H9 (cell line): ENCODE results near the gene ERVFRD-1. TPM values are rescaled to one million over a fixed set of nuclear protein-coding genes. Genes with fewer than 3 reads are reported as not detected.

Experiments
- DNase-seq: peaks from one replicate; pipeline ENCODE4 v3.0.0-alpha.2; 2017
- H2AFZ ChIP-seq: one replicate; pipeline ENCODE4 v1.6.1; 2013; ENCODE audit warnings: mild to moderate bottlenecking, low read length, control low read depth, moderate library complexity
- H2AK5ac ChIP-seq: 2 replicates; pipeline ENCODE4 v1.6.1; 2013; ENCODE audit warnings: low read length, control low read depth, mixed read lengths; ENCODE audit not compliant: insufficient read length
- H2BK120ac ChIP-seq: one replicate; pipeline ENCODE4 v1.6.1; 2013; ENCODE audit warnings: low read depth, mild to moderate bottlenecking, low read length, control low read depth, inconsistent platforms; ENCODE audit not compliant: poor library complexity, severe bottlenecking
- H2BK12ac ChIP-seq: 2 replicates; pipeline ENCODE4 v1.6.1; 2013; ENCODE audit warnings: low read length, control low read depth, mixed read lengths, low read depth; ENCODE audit not compliant: insufficient read length
- H2BK15ac ChIP-seq: 2 replicates; pipeline ENCODE4 v1.6.1; 2013; ENCODE audit warnings: low read depth, low read length, control low read depth
- H2BK20ac ChIP-seq: one replicate; pipeline ENCODE4 v1.6.1; 2013; ENCODE audit warnings: low read depth, mild to moderate bottlenecking, low read length, control low read depth, inconsistent platforms; ENCODE audit not compliant: poor library complexity, severe bottlenecking
- H2BK5ac ChIP-seq: 2 replicates; pipeline ENCODE4 v1.6.1; 2013; ENCODE audit warnings: low read length, control low read depth, mixed read lengths; ENCODE audit not compliant: insufficient read length
- H3K14ac ChIP-seq: 2 replicates; pipeline ENCODE4 v1.6.1; 2013; ENCODE audit warnings: low read length, control low read depth; ENCODE audit not compliant: insufficient read depth
- H3K18ac ChIP-seq: 2 replicates; pipeline ENCODE4 v1.6.1; 2013; ENCODE audit warnings: low read depth, mild to moderate bottlenecking, mixed read lengths, low read length, control low read depth; ENCODE audit not compliant: insufficient read length
- H3K23ac ChIP-seq: 2 replicates; pipeline ENCODE4 v1.6.1; 2013; ENCODE audit warnings: low read length, control low read depth, mixed read lengths, low read depth; ENCODE audit not compliant: insufficient read length
- H3K23me2 ChIP-seq: 2 replicates; pipeline ENCODE4 v1.6.1; 2013; ENCODE audit warnings: low read depth, mild to moderate bottlenecking, mixed read lengths, low read length, control low read depth; ENCODE audit not compliant: insufficient read length, poor library complexity, severe bottlenecking
- H3K27ac ChIP-seq: 2 replicates; pipeline ENCODE4 v1.5.1; 2013; ENCODE audit warnings: low read length, control low read depth, mixed read lengths, low read depth; ENCODE audit not compliant: insufficient read length
- H3K27me3 ChIP-seq: 2 replicates; pipeline ENCODE4 v1.6.1; 2013; ENCODE audit warnings: low read length, control low read depth, inconsistent platforms; ENCODE audit not compliant: insufficient read depth
- H3K4ac ChIP-seq: 2 replicates; pipeline ENCODE4 v1.6.1; 2013; ENCODE audit warnings: low read depth, mild to moderate bottlenecking, control low read depth, inconsistent platforms, low read length, moderate library complexity
- H3K4me1 ChIP-seq: 2 replicates; pipeline ENCODE4 v1.6.1; 2013; ENCODE audit warnings: low read length, control low read depth, inconsistent platforms; ENCODE audit not compliant: insufficient read depth
- H3K4me2 ChIP-seq: 2 replicates; pipeline ENCODE4 v1.6.1; 2013; ENCODE audit warnings: low read length, control low read depth, mixed read lengths; ENCODE audit not compliant: insufficient read length, insufficient read depth
- H3K56ac ChIP-seq: 2 replicates; pipeline ENCODE4 v1.6.1; 2013; ENCODE audit warnings: low read depth, mild to moderate bottlenecking, mixed read lengths, low read length, control low read depth; ENCODE audit not compliant: insufficient read length
- H3K79me1 ChIP-seq: 2 replicates; pipeline ENCODE4 v1.6.1; 2013; ENCODE audit warnings: low read depth, mild to moderate bottlenecking, moderate library complexity, low read length, control low read depth, inconsistent platforms; ENCODE audit not compliant: insufficient read depth, poor library complexity, severe bottlenecking
- H3K79me2 ChIP-seq: 2 replicates; pipeline ENCODE4 v1.6.1; 2013; ENCODE audit warnings: low read length, control low read depth, inconsistent platforms; ENCODE audit not compliant: insufficient read depth
- H3K9ac ChIP-seq: 2 replicates; pipeline ENCODE4 v1.6.1; 2013; ENCODE audit warnings: low read length, control low read depth, mixed read lengths; ENCODE audit not compliant: insufficient read length; ENCODE audit errors: extremely low read depth
- H3K9me3 ChIP-seq: one replicate; pipeline ENCODE4 v1.6.1; 2013; ENCODE audit warnings: low read depth, low read length, inconsistent platforms; ENCODE audit not compliant: control insufficient read depth
- H3T11ph ChIP-seq: one replicate; pipeline ENCODE4 v1.6.1; 2013; ENCODE audit warnings: mild to moderate bottlenecking, low read length, control low read depth, inconsistent platforms
- H4K20me1 ChIP-seq: one replicate; pipeline ENCODE4 v1.6.1; 2013; ENCODE audit not compliant: control insufficient read depth, insufficient read length, insufficient read depth
- H4K5ac ChIP-seq: 2 replicates; pipeline ENCODE4 v1.6.1; 2013; ENCODE audit warnings: low read depth, mild to moderate bottlenecking, mixed read lengths, low read length, control low read depth; ENCODE audit not compliant: insufficient read length
- H4K8ac ChIP-seq: replicated peaks from 2 replicates; pipeline ENCODE4 v1.6.1; 2013; ENCODE audit warnings: low read length, control low read depth, mixed read lengths, low read depth; ENCODE audit not compliant: insufficient read length
- H4K91ac ChIP-seq: 2 replicates; pipeline ENCODE4 v1.6.1; 2013; ENCODE audit warnings: low read depth, mild to moderate bottlenecking, moderate library complexity, mixed read lengths, low read length, control low read depth; ENCODE audit not compliant: insufficient read length
- H3K27ac Mint-ChIP-seq, 3 experiments: 2 replicates in 2 of 3; 3 replicates in 1 of 3; pipeline ENCODE4 v1.8.0; 2020 to 2021; ENCODE audit warnings: mixed read lengths in 3 of 3, mild to moderate bottlenecking in 1 of 3, moderate library complexity in 1 of 3
- H3K27me3 Mint-ChIP-seq: 2 replicates; pipeline ENCODE4 v1.8.0; 2021; ENCODE audit warnings: low read depth, mild to moderate bottlenecking, moderate library complexity, mixed read lengths
- H3K36me3 Mint-ChIP-seq, 3 experiments: 2 replicates in 2 of 3; 3 replicates in 1 of 3; pipeline ENCODE4 v1.8.0; 2020 to 2021; ENCODE audit warnings: low read depth in 3 of 3, mixed read lengths in 3 of 3; ENCODE audit not compliant: insufficient read depth in 1 of 3
- H3K4me1 Mint-ChIP-seq, 2 experiments: 2 replicates each; pipeline ENCODE4 v1.8.0; 2020; ENCODE audit warnings: mixed read lengths in 2 of 2
- H3K4me3 Mint-ChIP-seq, 2 experiments: 2 replicates in 1 of 2; 3 replicates in 1 of 2; pipeline ENCODE4 v1.8.0; 2020 to 2021; ENCODE audit warnings: mild to moderate bottlenecking in 2 of 2, mixed read lengths in 2 of 2, moderate library complexity in 1 of 2
- H3K9me3 Mint-ChIP-seq, 2 experiments: 2 replicates in 1 of 2; 3 replicates in 1 of 2; pipeline ENCODE4 v1.8.0; 2020; ENCODE audit warnings: mild to moderate bottlenecking in 2 of 2, mixed read lengths in 2 of 2, moderate library complexity in 1 of 2
- CTCF ChIP-seq: fragments of 200-600 bp; sonication (generic); conservative IDR thresholded peaks from 3 replicates; pipeline ENCODE4 v1.8.0; 2021; ENCODE audit warnings: antibody characterized with exemption, mild to moderate bottlenecking
- total RNA-seq: library from RNA; stranded (reverse); gene quantifications from 2 replicates; pipeline ENCODE4 v1.2.1, GENCODE V29; 2021

Gene ERVFRD-1
- total RNA-seq, 1 experiment from 2014 or later = not detected

- DNase-seq = no peak
- no peak overlapping the region for H4K5ac ChIP-seq
- no peak overlapping the region for H3K4me3 Mint-ChIP-seq
- H3K23me2 ChIP-seq = no peaks in the 10 kb centered on the region
- H4K91ac ChIP-seq = no peak overlapping the region
- H2BK20ac ChIP-seq = no peak overlapping the region
- H4K20me1 ChIP-seq = peaks cover 3% of the 10 kb centered on the region
- H3K23ac ChIP-seq = no peak overlapping the region
- no peaks in the 10 kb centered on the region for H3K27me3 Mint-ChIP-seq
- H2AK5ac ChIP-seq = no peak overlapping the region
- H3T11ph ChIP-seq = no peak overlapping the region
- H3K9me3 Mint-ChIP-seq = no peaks in the 10 kb centered on the region
- no peak overlapping the region for H3K18ac ChIP-seq
- H2AFZ ChIP-seq = no peak overlapping the region
- no peak overlapping the region for H3K27ac ChIP-seq
- no peaks in the 10 kb centered on the region; a peak in 1 of 7 replicates for H3K36me3 Mint-ChIP-seq
- no peaks in the 10 kb centered on the region for H3K9me3 ChIP-seq
- no peak overlapping the region for H2BK15ac ChIP-seq
- H3K79me2 ChIP-seq = peaks cover 12% of the 10 kb centered on the region; the same call in 1 of the 2 replicates
- H3K14ac ChIP-seq = no peak overlapping the region
- no peak overlapping the region for H3K56ac ChIP-seq
- H3K4me1 Mint-ChIP-seq = peaks cover 50 to 52% of the 10 kb centered on the region in 2 experiments
- no peak overlapping the region for H3K27ac Mint-ChIP-seq
- peaks cover 18% of the 10 kb centered on the region for H3K79me1 ChIP-seq
- no peak for TF ChIP-seq CTCF
- no peak overlapping the region for H3K9ac ChIP-seq
- H2BK12ac ChIP-seq = no peak overlapping the region
- H3K4me1 ChIP-seq = peaks cover 17% of the 10 kb centered on the region; the same call in 1 of the 2 replicates
- no peak overlapping the region for H3K4me2 ChIP-seq
- H3K4ac ChIP-seq = no peak overlapping the region
- H3K27me3 ChIP-seq = no peaks in the 10 kb centered on the region
- no peak overlapping the region for H2BK120ac ChIP-seq
- no peak overlapping the region for H2BK5ac ChIP-seq
- H4K8ac ChIP-seq = no peak overlapping the region
Measured at GRCh38 chr6:11108726-11109125, 2.8 kb downstream of the ERVFRD-1 start.
